Measurements from ENCODE around the gene TRIM54. TPM values are rescaled to one million over a fixed set of nuclear protein-coding genes. Genes with fewer than 3 reads are reported as not detected.

Gene TRIM54
- total RNA-seq, 1 donor from 2014 or later = not detected

GRCh38 chr2:27256855-27257454 is 25.3 kb upstream of the TRIM54 start:
- H3K27ac ChIP-seq = no peak overlapping the region
- no peaks in the 10 kb centered on the region for H3K4me1 ChIP-seq
- peaks cover 14% of the 10 kb centered on the region for H3K4me1 Mint-ChIP-seq
- no peak for DNase-seq (ENCODE audit: low spot score)
- no peaks in the 10 kb centered on the region for H4K20me1 ChIP-seq (ENCODE audit: low read depth)
- H3K36me3 Mint-ChIP-seq = no peaks in the 10 kb centered on the region
- no peak overlapping the region for H3K4me3 ChIP-seq
- no peak overlapping the region for H3K9ac ChIP-seq
- peak overlapping the region; percentile 7 for H3K27ac Mint-ChIP-seq
- no peaks in the 10 kb centered on the region for H3K79me2 ChIP-seq (ENCODE audit: low read depth)
- H3F3A ChIP-seq (ENCODE audit: low read depth) = peaks cover 2% of the 10 kb centered on the region
- H3K27me3 ChIP-seq = peaks cover 27% of the 10 kb centered on the region
- peaks cover 44% of the 10 kb centered on the region for H3K27me3 Mint-ChIP-seq (ENCODE audit: insufficient read depth, low read depth)
- peaks cover 2% of the 10 kb centered on the region for H3K9me3 Mint-ChIP-seq
- no peaks in the 10 kb centered on the region for H3K36me3 ChIP-seq
- H3K4me2 ChIP-seq = no peak overlapping the region
- H3K9me3 ChIP-seq (ENCODE audit: low read depth) = no peaks in the 10 kb centered on the region
- H2AFZ ChIP-seq (replicated peaks) = no peak overlapping the region
- H3K4me3 Mint-ChIP-seq = no peak overlapping the region
- no peak for TF ChIP-seq EZH2phosphoT487 (IDR thresholded peaks at IDR 0.05)
- TF ChIP-seq CTCF (IDR thresholded peaks at IDR 0.05) = no peak
- TF ChIP-seq EZH2 (IDR thresholded peaks at IDR 0.05) = no peak

- Histone ChIP-seq H3K4me2 (no peak overlapping the region), H3K79me2 (ENCODE audit: low read depth) (no peaks in the 10 kb centered on the region), H3K9ac (no peak overlapping the region), H3K36me3 (no peaks in the 10 kb centered on the region), H3K27me3 (peaks cover 38% of the 10 kb centered on the region), H3K4me3 (no peak overlapping the region), H3K4me1 (no peaks in the 10 kb centered on the region), H3F3A (ENCODE audit: low read depth) (peaks cover 2% of the 10 kb centered on the region), H3K27ac (no peak overlapping the region), H3K9me3 (ENCODE audit: low read depth) (no peaks in the 10 kb centered on the region), H2AFZ (replicated peaks) (no peak overlapping the region), H4K20me1 (ENCODE audit: low read depth) (no peaks in the 10 kb centered on the region)
- Mint-ChIP-seq H3K27me3 (ENCODE audit: insufficient read depth, low read depth) (peaks cover 47% of the 10 kb centered on the region), H3K4me3 (no peak overlapping the region), H3K36me3 (no peaks in the 10 kb centered on the region), H3K9me3 (peaks cover 2% of the 10 kb centered on the region), H3K27ac (no peak overlapping the region), H3K4me1 (peaks cover 14% of the 10 kb centered on the region)
- DNase-seq (ENCODE audit: low spot score) = no peak
- TF ChIP-seq EZH2phosphoT487 (IDR thresholded peaks at IDR 0.05) = no peak
- no peak for TF ChIP-seq CTCF (IDR thresholded peaks at IDR 0.05)
- no peak for TF ChIP-seq EZH2 (IDR thresholded peaks at IDR 0.05)
Observed at GRCh38 chr2:27258051-27258450, 24.2 kb upstream of the TRIM54 start.

GRCh38 chr2:27261241-27261925 is 20.8 kb upstream of the TRIM54 start:
- Histone ChIP-seq H3K9me3 (ENCODE audit: low read depth) (no peaks in the 10 kb centered on the region), H3K4me3 (peak overlapping the region; percentile 58), H3K9ac (no peak overlapping the region), H3K4me1 (peaks cover 8% of the 10 kb centered on the region), H3K4me2 (peak overlapping the region; percentile 80), H3K27ac (no peak overlapping the region), H3K79me2 (ENCODE audit: low read depth) (no peaks in the 10 kb centered on the region), H2AFZ (replicated peaks) (peak overlapping the region; percentile 64), H3K27me3 (peaks cover 71% of the 10 kb centered on the region), H3F3A (ENCODE audit: low read depth) (peaks cover 26% of the 10 kb centered on the region), H4K20me1 (ENCODE audit: low read depth) (peaks cover 10% of the 10 kb centered on the region), H3K36me3 (no peaks in the 10 kb centered on the region)
- no peak overlapping the region for H3K27ac Mint-ChIP-seq
- H3K4me3 Mint-ChIP-seq = peak overlapping the region; percentile 80
- peaks cover 4% of the 10 kb centered on the region for H3K9me3 Mint-ChIP-seq
- TF ChIP-seq CTCF (IDR thresholded peaks at IDR 0.05) (no peak), EZH2phosphoT487 (IDR thresholded peaks at IDR 0.05) (no peak), EZH2 (IDR thresholded peaks at IDR 0.05) (no peak)
- no peak for DNase-seq (ENCODE audit: low spot score)
- peaks cover 27% of the 10 kb centered on the region for H3K4me1 Mint-ChIP-seq
- peaks cover 49% of the 10 kb centered on the region for H3K27me3 Mint-ChIP-seq (ENCODE audit: insufficient read depth, low read depth)
- no peaks in the 10 kb centered on the region for H3K36me3 Mint-ChIP-seq

All from neural progenitor cell (in vitro differentiated cells).